ENCODE data around the gene GOSR1.
"Not testable (repeated sequence)": the region's sequence is repeated elsewhere in the genome, so short reads cannot be mapped to it uniquely, and the experiment has no call there.

GOSR1 gene

DNA sequence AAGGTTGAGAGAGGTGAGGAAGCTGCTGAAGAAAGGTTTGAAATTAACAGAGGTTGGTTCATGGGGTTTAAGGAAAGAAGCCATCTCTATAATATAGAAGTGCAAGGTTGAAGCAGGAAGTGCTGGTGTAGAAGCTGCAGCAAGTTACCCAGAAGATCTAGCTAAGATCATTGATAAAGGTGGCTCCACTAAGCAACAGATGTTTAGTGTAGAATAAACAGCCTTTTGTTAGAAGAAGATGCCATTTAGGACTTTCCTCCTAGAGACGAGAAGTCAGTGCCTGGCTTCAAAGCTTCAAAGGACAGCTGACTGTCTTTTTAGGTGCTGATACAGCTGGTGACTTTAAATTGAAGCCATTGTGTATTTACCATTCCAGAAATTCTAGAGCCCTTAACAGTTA lies 29.3 kb downstream of the GOSR1 start:
- DNase-seq = no peak

- DNase-seq = no peak
Observed at GRCh38 chr17:30513346-30513745, 36.1 kb downstream of the GOSR1 start.

- no peak for DNase-seq
Observed at GRCh38 chr17:30514895-30515596, 37.8 kb downstream of the GOSR1 start.

DNA sequence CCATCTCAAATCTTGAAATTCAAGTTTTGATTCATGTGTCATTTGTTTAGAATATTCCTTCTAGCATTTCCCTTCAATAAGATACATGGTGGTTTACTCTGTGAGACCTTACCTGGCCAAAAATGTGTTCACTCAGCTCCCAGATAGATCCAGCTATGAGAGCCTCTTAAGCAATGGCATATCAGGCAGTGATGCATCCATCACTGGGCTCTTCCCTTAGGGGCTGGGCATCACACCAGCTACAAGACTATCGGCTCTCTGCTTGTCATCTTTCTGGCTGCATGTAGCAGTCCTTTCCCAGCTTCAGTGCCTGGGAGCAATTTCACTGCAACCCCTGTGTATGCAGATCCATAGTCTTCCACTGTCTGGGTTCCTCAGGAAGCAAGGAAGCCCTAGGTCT lies 40.6 kb downstream of the GOSR1 start:
- no peak for DNase-seq

DNA sequence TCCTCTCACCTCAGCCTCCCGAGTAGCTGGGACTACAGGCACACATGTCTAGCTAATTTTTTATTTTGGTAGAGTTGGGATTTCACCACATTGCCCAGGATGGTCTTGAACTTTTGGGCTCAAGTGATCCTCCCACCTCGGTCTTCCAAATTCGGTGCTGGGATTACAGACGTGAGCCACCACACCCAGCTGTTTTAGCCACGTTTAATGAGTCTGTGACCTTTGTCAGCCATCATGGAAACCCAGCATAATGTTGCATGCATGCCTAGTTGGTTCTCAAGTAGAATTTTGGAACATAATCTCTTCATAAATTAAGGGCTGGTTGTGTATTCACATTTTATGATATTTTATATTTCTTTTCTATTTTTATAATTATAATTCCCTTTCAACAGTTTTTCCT lies 42.0 kb downstream of the GOSR1 start:
- no peak for DNase-seq

GRCh38 chr17:30519707-30520106 lies 42.5 kb downstream of the GOSR1 start:
- DNase-seq = no peak

DNA sequence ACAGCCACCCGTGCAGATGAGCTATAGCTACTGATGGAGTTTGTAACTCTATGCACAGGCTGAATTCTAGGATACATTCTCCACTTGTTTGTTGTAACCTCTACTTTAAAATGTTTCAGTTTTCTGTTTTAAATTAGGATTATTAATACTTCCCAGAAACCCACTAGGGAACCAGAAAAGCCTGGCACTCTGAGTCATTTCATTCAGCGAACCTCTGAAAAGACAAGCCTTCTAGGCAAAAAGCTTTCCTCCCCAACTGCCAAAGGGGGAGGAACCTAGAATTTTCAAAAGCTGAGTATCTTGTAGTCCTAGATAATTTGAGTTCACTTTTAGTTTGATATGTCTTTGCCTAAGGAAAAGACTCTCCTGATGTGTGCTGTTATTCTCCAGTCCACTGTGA lies 43.2 kb downstream of the GOSR1 start:
- DNase-seq = no peak

DNA sequence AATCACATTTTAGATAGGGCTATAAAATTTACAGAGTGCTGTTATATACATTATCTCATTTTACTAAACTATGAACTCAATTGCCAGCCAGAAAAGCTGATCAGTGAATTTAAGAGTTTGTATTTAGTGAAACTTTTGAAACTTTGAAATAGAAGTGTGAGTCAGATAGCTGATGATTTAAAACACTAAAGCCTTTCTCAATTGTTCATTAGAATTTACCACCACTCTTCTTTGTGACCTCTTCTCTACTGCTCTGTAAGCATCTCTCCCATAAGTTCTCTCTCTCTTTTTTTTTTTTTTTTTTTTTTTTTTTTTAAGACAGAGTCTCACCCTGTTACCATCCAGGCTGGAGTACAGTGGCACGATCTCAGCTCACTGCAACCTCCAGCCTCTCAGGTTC lies 43.7 kb downstream of the GOSR1 start:
- no peak for DNase-seq

DNA sequence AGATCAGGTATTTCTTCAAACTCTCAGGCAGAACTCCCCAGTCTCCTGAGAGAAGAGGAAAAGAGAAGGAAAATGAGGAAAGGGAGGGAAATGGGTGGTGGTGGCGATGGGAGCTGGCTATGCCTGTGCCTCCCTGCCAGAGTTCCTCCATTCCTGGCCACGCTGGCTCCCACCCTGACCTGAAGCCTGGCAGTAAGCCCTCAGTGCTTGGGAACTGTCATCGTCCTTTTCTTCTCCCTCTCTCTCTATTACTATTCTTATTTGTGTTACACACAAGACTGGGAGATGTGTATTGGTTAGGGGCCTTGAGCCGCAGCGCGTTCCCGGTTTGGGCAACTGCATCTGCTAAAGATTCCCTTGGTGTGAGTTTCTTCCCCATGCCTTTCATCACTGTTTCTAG lies 44.6 kb downstream of the GOSR1 start:
- no peak for DNase-seq

GRCh38 chr17:30523236-30523635 lies 46.0 kb downstream of the GOSR1 start:
- DNase-seq = not testable (repeated sequence)

- DNase-seq = no peak
Observed at GRCh38 chr17:30524847-30525246, 47.6 kb downstream of the GOSR1 start.

DNA sequence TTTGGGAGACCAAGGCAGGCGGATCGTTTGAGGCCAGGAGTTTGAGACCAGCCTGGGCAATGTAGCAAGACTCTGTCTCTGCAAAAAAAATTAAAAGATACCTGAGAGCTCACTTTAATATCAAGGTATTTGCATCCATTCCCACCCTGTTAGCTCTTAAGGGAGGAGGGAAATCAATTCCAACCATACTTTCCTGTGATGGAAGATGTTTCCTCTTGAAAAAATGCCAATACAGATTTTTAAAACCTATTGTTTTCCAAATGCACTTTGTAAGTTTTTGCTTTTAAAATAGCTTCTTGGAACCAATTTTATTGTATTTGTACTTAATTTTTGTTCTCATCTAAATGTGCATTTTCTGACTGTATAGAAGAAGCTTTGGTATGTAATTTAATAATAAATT lies 49.2 kb downstream of the GOSR1 start:
- DNase-seq = no peak

GRCh38 chr17:30528701-30529100 lies 51.5 kb downstream of the GOSR1 start:
- DNase-seq = not testable (repeated sequence)

DNA sequence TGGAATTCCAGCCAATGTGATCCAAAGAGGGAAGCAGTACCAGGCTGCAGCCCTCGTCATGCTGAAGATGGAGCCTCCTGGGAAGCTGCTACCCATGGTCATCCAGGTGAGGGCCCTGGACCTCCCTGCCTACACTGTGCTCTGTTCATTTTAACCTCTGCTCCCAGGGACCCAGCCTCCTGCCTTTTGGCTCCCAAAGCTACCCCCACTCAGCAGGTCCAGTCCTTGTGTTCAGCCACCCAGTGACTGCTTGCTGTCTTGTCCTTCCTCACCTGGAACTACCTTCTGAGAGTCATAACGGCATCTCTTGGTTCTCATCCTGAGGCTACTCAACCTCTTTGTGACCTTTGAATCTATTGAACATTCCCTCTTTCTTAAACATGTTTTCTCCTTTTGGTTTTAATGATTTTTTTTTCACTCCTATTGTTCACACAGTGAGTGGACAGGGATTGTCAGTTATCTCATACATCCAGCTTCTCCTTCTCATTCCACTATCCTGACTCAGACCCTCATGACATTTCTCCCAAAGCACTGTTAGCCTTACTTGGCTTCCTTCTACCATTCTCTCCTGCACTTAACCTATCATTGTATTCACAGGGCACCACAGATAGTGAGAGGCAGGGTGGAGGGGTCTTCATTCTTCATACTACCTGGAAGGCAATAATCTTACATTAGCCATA lies 53.3 kb downstream of the GOSR1 start:
- no peak for DNase-seq

DNA sequence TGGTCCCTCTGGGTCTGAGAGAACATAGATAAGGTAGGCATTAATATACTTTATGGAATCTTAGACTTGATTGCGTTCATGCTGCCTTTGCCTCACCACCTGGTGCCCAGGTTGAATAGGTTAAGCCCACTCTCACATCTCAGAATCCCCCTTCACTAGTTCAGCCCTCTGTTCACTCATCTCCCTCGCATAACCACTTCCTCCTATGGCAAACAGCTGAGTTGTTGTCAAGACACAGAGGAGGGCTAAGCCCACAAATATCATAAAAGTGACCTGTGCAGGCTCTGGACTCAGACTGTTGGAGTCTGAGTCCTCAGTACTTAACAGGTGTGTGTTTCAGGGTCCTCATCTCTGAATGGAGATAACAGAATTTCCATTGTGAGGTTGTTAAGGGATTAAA lies 55.7 kb downstream of the GOSR1 start:
- no peak for DNase-seq

DNA sequence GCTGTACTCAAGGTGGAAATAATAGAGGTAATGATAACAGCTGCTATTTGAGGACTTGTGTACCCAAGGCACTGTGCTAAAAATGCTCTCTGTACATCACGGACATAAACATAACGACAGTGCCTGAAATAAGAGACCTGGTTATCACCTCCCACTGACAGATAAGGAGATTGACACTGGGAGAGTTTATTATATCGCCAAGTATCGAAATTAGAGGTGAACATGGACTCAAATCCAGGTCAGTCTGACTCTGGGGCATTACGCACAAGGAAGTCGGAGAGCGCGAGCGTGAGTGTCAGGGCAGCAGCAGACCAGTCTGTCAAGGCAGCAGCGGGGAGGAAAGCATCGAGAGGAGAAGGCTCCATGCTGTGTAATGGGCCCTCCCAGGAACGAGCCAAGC lies 57.1 kb downstream of the GOSR1 start:
- DNase-seq = no peak

DNA sequence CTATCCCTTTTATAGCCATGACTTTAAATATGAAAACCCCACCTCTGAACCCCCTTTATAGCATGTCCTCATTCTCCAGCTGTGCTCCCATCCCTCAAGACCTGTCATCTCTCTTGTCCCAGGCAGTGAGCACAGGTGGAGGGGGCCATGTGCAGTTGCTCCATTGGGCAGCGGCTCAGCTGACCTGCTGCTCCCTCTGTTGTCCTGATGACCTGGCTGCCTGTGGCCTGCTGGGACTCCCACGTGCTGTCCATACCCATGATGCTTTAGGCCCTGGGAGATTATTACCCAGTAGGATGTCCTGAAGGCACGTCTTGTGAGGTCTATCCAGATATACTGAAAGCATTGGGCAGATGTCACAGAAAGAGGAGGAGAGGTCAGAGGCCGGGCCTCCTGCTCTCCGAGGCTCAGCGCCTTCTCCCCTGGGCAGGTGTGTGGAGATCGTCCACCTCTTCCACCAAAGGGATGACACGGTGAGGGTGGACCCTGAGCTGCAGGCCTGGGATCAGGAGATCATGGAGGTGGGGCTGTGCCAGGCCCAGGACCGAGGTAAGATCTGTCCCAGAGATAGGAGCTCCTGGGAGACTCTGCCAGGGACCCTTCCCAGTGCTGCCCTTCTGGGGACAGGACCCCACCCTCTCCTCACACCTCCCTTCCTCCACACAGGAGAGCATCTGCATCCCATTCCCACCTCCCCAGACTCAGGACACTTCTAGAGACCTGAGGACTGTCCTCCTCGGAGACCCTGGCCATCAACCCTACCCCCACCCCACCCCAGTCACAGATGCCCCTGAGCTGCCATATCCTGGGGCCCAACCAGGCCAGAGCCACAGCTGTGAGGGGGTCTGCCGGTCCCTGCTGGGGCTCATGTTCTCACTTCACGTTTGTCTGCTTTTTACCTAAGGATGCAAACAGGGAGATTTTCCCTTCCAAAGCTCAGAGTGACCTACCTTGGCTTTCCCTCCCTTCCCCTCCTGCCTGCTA lies 58.0 kb downstream of the GOSR1 start:
- DNase-seq = no peak

- DNase-seq = not testable (repeated sequence)
Observed at GRCh38 chr17:30536846-30537245, 59.6 kb downstream of the GOSR1 start.

DNA sequence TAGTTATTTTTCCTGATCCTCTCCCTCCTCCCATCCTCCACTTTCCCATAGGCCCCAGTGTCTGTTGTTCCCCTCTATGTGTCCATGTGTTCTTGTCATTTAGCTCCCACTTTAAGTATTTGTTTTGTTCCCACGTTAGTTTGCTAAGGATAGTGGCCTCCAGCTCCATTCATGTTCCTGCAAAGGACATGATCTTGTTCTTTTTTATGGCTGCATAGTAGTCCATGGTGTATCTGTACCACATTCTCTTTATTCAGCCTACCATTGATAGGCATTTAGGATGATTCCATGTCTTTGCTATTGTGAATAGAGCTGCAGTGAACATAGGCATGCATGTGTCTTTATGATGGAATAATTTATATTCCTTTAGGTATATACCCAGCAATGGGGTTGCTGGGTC lies 60.5 kb downstream of the GOSR1 start:
- DNase-seq = not testable (repeated sequence)

DNA sequence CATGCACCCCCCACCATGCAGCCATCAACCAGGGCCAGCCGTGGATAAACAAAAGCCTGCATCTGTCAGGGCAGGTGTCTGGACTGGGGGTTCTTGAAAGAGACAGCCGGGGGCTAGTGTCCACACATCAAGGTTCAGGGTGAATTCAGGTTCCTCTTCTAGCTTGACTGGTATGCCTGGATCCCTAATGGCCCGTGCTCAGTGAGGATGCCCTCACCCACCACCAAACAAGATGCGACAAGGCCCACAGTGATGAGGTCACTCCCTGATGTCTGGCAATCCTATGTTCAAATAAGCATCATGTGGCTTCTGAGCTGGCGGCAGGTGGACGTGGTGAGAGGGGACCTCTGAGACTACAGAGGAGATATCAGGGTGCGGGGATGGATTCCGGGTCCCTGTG lies 64.6 kb downstream of the GOSR1 start:
- DNase-seq = no peak

DNA sequence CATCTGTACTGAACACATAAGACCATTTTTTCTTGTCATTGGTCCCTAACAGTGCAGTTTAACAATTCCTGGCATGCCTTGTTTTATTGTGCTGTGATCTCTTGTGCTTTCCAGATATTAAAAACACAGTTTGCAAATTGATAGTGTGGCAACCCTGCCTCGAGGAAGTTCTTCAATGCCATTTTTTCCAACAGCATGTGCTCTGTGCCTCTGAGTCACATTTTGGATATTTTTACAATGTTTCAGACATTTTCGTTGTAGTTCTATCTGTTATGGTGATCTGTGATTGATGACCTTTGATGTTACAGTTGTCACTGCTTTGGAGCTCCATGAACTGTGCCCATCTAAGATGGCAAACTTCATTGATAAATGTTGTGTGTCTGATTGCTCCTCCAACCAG lies 66.2 kb downstream of the GOSR1 start:
- DNase-seq = no peak

DNA sequence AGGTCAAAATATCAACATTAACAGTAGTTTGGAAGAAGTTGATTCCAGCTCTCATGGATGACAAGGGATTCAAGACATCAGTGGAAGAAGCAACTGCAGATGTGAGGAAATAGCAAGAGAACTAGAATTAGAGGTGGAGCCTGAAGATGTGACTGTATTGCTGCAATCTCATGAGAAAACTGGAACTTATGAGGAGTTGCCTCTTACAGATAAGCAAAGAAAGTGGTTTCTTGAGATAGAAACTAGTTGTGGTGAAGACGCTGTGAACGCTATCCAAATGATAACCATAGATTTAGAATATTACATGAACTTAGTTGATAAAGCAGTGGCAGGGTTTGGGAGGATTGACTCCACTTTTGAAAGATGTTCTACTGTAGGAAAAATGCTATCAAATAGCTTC lies 67.8 kb downstream of the GOSR1 start:
- DNase-seq = no peak

GRCh38 chr17:30547778-30548573 lies 70.8 kb downstream of the GOSR1 start:
- no peak for DNase-seq
